Muscle of back (tissue), 10 donors: ENCODE data around the gene PRPS1L1. TPM values are rescaled to one million over a fixed set of nuclear protein-coding genes. Genes with fewer than 3 reads are reported as not detected.

Experiments
- polyA plus RNA-seq, 10 donors: library from polyadenylated mRNA; unstranded; fragments of 120-200 nt; gene quantifications; one replicate each; pipeline ENCODE4 v1.2.1, GENCODE V29; 2013; ENCODE audit not compliant: insufficient read length in 10 of 10

PRPS1L1 gene
- polyA plus RNA-seq, 10 donors: not detected

Other genes starting within 250 kb of the PRPS1L1 start
- gene SNX13, start 87.4 kb downstream of the PRPS1L1 start, polyA plus RNA-seq: 10 to 100 TPM; 18.5 to 28.7 (median 23.2) TPM